ENCODE data around the gene TDRD9. TPM values are rescaled to one million over a fixed set of nuclear protein-coding genes. Genes with fewer than 3 reads are reported as not detected.

TDRD9 gene
- total RNA-seq, 3 donors from 2014 or later = 0.96 to 4.0 (median 2.9) TPM

DNA sequence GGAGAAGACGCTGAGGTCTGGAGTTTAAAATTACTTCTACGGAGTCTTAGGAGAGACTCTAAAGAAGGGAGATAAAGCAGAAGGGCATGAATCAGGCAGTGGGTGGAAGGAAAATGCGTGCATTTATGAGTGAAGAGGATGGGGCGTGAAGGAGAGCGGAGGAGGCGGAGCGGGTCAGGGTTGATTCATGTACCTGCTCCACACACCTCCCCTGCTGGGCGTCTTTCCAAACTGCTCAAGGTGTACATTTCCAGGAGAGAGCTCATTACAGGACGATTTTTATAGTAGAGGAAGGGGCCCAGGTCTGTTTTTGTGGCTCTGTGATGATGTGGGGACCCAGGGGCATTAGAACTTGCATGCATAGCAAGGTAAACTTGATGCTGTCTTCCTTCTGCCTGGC, 92.2 kb downstream of the TDRD9 start:
- intact Hi-C loops (cut with DNase I; ENCODE audit: low total_unique reads) = no loop called here
- Histone ChIP-seq H3K4me3 (no peak overlapping the region), H3K36me3 (no peaks in the 10 kb centered on the region), H3K9me3 (no peaks in the 10 kb centered on the region), H3K4me1 (no peaks in the 10 kb centered on the region), H3K27me3 (no peaks in the 10 kb centered on the region), H3K27ac (no peak overlapping the region)
- TF ChIP-seq, protein P1, sequence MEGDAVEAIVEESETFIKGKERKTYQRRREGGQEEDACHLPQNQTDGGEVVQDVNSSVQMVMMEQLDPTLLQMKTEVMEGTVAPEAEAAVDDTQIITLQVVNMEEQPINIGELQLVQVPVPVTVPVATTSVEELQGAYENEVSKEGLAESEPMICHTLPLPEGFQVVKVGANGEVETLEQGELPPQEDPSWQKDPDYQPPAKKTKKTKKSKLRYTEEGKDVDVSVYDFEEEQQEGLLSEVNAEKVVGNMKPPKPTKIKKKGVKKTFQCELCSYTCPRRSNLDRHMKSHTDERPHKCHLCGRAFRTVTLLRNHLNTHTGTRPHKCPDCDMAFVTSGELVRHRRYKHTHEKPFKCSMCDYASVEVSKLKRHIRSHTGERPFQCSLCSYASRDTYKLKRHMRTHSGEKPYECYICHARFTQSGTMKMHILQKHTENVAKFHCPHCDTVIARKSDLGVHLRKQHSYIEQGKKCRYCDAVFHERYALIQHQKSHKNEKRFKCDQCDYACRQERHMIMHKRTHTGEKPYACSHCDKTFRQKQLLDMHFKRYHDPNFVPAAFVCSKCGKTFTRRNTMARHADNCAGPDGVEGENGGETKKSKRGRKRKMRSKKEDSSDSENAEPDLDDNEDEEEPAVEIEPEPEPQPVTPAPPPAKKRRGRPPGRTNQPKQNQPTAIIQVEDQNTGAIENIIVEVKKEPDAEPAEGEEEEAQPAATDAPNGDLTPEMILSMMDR (IDR thresholded peaks at IDR 0.05) = no peak
- TF ChIP-seq POLR2A (IDR thresholded peaks at IDR 0.05) = no peak
- no peak for TF ChIP-seq POLR2AphosphoS5 (IDR thresholded peaks at IDR 0.05)
- DNase-seq (ENCODE audit: low spot score in 2 of 2) = no peak

DNA sequence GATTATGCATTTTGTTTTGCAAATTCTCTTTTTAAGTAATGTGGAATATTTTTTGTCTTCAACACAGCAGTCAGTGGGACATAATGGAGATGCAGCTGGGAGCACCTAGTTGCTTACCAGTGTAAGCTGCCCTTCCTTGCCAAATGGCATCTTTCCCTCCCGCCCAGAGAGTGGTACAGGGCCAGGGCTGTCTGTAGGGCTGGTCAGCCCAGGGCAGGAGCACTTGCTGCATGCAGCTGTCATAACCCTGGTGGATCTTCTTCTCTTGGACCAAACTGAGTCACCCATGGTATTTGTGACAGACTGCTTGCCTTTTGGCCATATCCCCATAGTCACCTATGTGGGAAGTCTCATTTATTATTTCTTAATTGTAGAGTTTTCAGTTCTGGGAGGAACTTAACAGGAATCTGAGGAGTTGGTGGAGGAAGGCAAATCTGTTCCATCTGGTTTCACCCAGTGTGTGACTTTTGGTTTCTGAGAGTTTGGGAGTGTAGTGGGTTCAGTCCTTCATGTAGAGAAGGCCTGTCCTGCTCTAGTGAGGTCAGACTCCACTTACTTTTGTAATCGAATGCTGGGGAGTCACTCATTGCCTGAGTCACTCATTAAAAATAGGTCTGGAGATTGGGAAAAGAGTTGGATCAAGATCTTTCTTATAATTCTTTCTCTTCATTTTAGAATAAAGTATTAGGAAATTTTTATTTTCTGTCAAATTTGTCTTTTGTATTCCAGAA, 95.2 kb downstream of the TDRD9 start:
- Histone ChIP-seq H3K9me3 (no peaks in the 10 kb centered on the region), H3K36me3 (no peaks in the 10 kb centered on the region), H3K4me3 (no peak overlapping the region), H3K27ac (no peak overlapping the region), H3K27me3 (no peaks in the 10 kb centered on the region), H3K4me1 (no peaks in the 10 kb centered on the region)
- intact Hi-C loops (cut with DNase I; ENCODE audit: low total_unique reads) = no loop called here
- TF ChIP-seq, protein P1 (IDR thresholded peaks at IDR 0.05) = no peak
- TF ChIP-seq POLR2AphosphoS5 (IDR thresholded peaks at IDR 0.05) (no peak), POLR2A (IDR thresholded peaks at IDR 0.05) (no peak)
- no peak for DNase-seq (ENCODE audit: low spot score in 2 of 2)

DNA sequence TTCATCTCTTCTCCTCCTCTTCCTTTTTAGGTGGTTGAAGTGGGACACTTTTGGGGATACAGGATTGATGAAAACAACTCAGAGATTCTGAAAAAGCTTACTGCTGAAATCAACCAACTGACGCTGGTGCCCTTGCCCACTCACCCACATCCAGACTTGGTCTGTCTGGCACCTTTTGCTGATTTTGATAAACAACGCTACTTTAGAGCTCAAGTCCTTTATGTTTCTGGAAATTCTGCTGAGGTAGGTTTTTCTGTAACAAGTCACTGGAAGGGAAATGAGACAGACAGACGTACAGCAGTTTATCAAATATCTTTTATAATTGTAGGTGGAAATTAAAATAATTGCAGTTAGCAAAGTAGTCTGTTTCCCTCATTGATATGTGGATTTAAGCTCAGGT, 97.3 kb downstream of the TDRD9 start:
- H3K36me3 ChIP-seq = no peaks in the 10 kb centered on the region
- intact Hi-C loops (cut with DNase I; ENCODE audit: low total_unique reads) = no loop called here

DNA sequence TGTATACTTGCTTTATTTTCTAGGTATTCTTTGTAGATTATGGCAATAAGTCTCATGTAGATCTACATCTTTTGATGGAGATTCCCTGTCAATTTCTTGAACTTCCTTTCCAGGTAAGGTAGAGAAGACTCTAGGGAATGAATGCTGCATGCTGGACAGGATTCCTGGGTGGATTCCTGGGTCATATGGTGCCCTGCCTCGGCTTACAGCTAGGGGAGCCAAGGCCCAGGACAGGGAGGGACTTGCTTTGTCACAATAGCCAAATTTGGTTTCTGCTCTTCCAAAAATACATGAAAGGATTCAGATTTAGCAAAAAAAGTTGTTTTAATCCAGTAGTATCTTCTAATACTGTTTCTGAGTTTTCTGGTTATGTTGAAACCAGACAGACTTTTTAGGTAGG, 97.8 kb downstream of the TDRD9 start:
- TF ChIP-seq POLR2A (IDR thresholded peaks at IDR 0.05) = no peak
- TF ChIP-seq POLR2AphosphoS5 (IDR thresholded peaks at IDR 0.05) = no peak
- TF ChIP-seq, protein P1 (IDR thresholded peaks at IDR 0.05) = no peak
- Histone ChIP-seq H3K36me3 (no peaks in the 10 kb centered on the region), H3K4me3 (no peak overlapping the region), H3K9me3 (no peaks in the 10 kb centered on the region), H3K27me3 (no peaks in the 10 kb centered on the region), H3K4me1 (no peaks in the 10 kb centered on the region), H3K27ac (no peak overlapping the region)
- intact Hi-C loops (cut with DNase I; ENCODE audit: low total_unique reads) = no loop called here
- no peak for DNase-seq (ENCODE audit: low spot score in 2 of 2)

More for the DNA sequence above, 97.3 kb downstream of the TDRD9 start:
- Histone ChIP-seq H3K27me3 (no peaks in the 10 kb centered on the region), H3K27ac (no peak overlapping the region), H3K4me3 (no peak overlapping the region), H3K9me3 (no peaks in the 10 kb centered on the region), H3K4me1 (no peaks in the 10 kb centered on the region)
- TF ChIP-seq POLR2AphosphoS5 (IDR thresholded peaks at IDR 0.05) (no peak), POLR2A (IDR thresholded peaks at IDR 0.05) (no peak)
- TF ChIP-seq, protein P1 (IDR thresholded peaks at IDR 0.05) = no peak
- no peak for DNase-seq (ENCODE audit: low spot score in 2 of 2)

DNA sequence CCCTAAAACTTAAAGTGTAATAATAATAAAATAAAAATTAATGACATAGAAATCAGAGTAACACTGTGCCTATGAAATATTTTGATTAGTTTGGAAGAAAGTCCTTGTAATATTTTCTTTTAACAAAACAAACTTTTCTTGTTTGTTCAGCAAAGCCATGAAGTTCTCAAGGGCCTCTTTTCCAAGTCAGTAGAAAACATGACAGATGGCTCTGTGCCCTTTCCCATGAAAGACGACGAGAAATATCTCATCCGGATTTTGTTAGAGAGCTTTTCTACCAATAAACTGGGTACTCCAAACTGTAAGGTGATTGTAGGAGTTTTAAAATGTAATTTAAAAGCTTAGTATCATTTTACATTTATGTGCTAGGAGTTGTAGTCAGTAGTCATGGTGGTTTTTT, 102.7 kb downstream of the TDRD9 start:
- intact Hi-C loops (cut with DNase I; ENCODE audit: low total_unique reads) = no loop called here
- Histone ChIP-seq H3K4me3 (no peak overlapping the region), H3K9me3 (no peaks in the 10 kb centered on the region), H3K27ac (no peak overlapping the region), H3K36me3 (no peaks in the 10 kb centered on the region), H3K4me1 (no peaks in the 10 kb centered on the region), H3K27me3 (peaks cover 0 to 10% of the 10 kb centered on the region in 2 donors)
- TF ChIP-seq, protein P1 (IDR thresholded peaks at IDR 0.05) = no peak
- TF ChIP-seq POLR2A (IDR thresholded peaks at IDR 0.05) = no peak
- no peak for TF ChIP-seq POLR2AphosphoS5 (IDR thresholded peaks at IDR 0.05)
- no peak for DNase-seq (ENCODE audit: low spot score in 2 of 2)

Measured in breast epithelium (tissue), 4 donors.